Stimulated activated CD4-positive, alpha-beta T cell treated with anti-CD3 and anti-CD28 coated beads, Interleukin-12 subunit alpha, Interleukin-12 subunit beta, amount 100 ng/mL, for 24 hours (primary cell): Measurements from ENCODE around the gene HSPA5.
"Not testable (repeated sequence)": the region's sequence is repeated elsewhere in the genome, so short reads cannot be mapped to it uniquely, and the experiment has no call there.

ENCODE experiments used
- DNase-seq, 2 experiments: peaks; one replicate each; pipeline ENCODE4 v3.0.0-alpha.2; 2020; ENCODE audit warnings: low read depth in 2 of 2

HSPA5 gene

DNA sequence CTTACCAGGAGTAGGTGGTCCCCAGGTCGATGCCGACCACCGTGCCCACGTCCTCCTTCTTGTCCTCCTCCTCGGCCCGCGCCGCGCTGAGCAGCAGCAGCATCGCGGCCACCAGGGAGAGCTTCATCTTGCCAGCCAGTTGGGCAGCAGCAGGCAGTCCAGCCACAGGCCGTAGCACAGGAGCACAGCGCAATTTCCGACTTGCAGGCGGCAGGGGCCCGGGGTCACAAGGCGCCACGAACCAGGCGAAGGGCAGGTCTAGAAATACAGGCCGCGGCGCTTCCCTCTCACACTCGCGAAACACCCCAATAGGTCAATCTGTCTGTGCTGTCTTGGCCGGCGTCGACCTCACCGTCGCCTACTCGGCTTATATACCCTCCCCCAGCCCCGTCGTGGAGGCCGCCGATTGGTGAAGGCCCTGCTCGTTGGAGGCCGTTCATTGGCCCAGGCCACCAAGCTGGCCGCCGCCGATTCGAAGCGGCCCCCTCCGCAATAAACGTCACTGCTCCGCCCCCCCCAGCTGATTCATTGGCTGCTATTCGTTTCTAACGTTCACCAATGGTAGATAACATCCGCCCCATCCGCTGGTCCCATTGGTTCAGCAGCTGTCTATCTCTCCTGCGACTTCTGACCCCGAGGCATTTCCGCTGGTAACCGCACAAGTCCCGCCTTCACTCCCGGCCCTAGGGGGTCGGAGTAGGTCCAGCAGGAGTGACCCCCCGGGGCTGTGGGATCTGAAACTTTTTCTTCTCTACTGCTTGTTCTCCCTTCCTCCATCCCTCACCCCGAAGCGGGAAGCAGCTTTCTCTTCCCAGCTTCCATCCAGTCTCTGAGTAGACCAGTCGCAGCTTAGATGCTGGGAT, at the start of gene HSPA5:
HSPA5 (minus strand) TSS at position 344 of the 863 bp plus-strand sequence; CDS start at position 127, 217 bp downstream.
- DNase-seq = peak; percentile 99 to 100

DNA sequence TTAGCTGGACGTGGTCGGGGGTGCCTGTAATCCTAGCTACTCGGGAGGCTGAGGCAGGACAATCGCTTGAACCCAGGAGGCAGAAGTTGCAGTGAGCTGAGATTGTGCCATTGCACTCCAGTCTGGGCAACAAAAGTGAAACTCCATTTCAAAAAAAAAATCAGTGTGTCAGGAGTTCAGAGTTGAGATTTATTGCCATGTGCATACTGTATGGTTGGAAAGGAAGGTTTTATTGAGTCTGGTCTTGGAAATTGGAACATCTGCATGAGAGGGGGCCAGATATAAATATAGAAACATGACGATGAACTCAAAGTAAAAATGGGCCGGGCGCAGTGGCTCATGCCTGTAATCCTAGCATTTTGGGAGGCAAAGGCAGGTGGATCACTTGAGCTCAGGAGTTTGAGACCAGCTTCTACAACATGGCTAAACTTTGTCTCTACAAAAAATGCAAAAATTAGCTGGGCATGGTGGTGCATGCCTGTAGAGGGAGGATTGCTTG, 45.8 kb upstream of the HSPA5 start:
- not testable (repeated sequence) for DNase-seq

DNA sequence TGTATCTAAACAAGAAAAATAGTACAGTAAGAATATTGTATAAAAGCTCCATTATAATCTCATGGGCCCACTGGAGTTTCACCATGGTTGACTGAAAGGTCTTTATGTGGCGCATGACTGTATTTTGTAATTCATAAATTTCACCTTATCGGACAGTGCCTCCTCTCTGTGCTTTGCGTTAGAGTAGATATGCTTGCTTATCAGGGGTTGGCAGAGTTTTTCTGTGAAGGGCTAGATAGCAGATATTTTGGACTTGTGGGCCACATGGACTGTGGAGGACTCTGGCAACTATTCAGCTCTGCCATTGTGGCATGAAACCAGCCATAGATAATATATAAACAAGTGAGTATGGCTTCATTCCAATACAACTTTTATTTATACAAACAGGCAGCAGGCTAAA, 43.7 kb upstream of the HSPA5 start:
- DNase-seq = no peak

DNA sequence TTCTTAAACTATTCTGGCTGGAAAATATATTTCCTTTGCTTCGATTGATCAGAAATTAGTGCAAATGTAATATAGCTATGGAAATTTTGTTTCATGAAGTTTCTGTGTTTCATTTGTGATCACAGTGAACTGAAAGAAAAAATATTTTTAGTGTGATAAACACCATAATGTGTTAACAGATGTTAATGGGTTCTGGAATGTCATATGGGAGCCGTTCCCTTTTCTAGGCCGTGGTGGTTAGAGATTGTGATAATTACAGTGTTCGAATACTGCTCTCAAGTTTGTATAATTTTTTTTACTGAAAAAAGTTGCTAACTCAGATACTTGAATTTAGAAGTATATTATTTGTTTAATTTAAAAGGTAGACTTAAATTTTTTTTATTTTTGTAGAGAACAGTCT, 39.8 kb upstream of the HSPA5 start:
- DNase-seq = no peak

DNA sequence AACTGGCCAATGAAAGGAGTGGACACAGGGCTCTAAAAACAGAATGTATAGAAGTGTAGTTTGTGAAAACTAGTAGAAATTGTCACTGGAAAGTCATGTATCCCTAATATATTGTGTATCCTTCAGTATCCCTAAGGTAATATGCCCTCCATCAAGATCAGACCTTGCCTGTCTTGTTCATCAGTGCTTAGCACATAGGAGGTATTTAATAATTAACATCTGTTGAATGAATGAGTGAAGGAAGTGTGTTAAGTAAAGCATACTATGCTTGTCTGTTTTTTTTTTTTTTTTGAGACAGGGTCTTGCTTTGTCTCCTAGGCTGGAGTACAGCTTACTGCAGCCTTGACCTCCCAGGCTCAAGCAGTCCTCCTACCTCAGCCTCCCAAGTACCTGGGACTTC, 36.3 kb upstream of the HSPA5 start:
- DNase-seq = no peak

DNA sequence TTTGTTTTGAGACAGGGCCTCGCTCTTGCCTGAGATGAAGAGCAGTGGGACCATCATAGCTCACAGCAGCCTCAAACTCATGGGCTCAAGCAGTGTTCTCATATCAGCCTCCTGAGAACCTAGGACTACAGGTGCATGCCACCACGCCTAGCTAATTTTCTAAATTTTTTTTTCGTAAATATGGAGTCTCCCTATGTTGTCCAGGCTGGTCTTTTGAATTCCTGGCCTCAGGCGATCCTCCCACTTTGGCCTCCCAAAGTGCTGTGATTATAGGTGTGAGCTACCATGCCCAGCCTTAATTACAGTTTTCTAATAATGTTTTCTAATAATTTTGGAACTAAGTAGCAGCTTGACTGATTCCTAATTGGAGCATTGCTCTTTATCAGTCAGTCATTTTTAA, 35.6 kb upstream of the HSPA5 start:
- DNase-seq = no peak

DNA sequence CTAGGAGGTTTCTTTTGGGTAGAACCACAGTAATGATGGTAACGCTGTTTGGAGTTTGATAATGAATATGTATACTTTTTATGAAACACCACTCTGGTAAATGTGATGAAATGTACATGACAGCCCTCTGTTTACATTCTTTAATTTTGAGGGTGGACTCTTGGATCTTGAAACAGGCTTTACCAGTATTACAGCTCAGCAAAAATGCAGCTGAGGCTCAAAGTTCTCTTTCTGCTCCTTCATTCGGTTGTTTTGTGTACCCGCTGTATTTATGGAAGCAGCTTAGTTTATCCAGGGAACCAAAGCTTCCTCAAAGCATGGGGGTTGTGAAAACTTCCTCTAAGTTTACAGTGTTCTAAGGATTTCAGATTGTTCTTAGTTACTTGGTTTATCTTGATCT, 31.6 kb upstream of the HSPA5 start:
- DNase-seq = no peak

DNA sequence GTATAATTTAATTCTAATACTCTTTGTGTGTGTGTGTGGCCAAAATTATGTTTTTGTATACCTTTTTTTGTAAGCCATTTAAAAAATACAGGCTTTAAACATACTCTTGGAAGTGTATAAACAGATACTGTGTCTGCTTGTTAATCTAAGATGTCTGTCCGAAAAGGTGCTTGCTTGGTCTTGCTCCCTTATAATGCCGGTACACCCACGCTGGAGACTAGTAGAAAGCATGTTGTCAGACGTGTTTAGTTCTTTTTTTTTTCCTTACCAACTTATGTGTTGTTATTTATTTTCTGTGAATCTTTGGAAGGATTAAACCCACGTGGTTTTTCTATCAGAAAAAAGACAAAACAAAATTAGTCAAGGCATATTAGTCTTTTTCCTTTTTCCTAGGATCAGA, 29.9 kb upstream of the HSPA5 start:
- DNase-seq = no peak

DNA sequence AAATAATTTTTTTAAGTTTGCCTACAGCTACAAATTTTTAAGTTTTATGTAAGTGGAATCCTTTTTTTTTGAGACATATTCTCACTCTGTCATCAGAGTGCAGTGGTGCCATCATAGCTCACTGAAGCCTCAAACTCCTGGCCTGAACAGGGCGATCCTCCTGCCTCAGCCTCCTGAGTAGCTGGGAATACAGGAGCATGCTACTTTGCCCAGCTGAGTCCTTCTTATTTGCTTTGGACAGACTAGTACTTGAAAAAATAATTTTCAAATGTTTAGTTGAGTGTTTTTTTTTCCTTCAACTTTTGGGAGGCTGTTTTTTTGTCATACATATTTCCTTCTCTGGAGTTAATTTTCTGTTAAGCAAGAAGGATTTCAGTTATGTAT, 27.9 kb upstream of the HSPA5 start:
- DNase-seq = no peak

DNA sequence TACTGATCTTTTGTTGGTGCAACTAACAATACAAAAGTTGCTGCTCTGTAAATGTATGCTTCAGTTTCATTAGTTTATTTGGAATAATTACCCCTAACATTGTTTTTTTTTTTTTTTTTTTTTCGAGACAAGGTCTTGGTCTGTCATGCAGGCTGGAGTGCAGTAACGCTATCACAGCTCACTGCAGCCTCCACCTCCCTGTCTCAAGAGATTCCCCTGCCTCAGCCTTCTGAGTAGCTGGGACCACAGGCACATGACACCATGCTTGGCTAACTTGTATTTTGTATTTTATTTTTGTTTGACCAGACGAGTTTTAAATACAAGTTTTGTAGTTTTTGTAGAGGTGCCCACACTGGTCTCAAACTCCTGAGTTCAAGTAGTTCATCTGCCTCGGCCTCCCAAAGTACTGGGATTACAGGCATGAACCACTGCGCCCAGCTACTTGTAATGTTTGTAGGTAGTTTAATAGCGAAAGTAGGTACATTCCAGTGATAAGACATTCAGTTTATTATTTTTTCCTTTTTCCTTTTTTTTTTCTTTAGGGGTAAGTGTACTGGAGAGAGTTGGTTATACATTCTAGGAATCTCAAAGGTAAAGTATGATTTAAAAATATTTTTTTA, 27.4 kb upstream of the HSPA5 start:
- no peak for DNase-seq

DNA sequence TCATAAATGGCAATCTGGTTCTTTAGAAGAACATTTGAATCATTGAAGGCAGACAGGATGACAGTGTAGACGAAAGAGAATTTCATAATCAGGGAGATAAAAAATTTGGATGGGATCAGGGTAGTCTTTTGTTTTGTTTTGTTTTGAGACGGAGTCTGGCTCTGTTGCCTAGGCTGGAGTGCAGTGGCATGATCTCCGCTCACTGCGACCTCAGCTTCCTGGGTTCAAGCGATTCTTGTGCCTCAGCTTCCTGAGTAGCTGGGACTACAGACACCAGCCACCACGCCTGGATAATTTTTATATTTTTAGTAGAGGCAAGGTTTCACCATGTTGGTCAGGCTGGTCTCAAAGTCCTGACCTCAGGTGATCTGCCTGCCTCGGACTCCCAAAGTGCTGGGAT, 22.9 kb upstream of the HSPA5 start:
- not testable (repeated sequence) for DNase-seq

DNA sequence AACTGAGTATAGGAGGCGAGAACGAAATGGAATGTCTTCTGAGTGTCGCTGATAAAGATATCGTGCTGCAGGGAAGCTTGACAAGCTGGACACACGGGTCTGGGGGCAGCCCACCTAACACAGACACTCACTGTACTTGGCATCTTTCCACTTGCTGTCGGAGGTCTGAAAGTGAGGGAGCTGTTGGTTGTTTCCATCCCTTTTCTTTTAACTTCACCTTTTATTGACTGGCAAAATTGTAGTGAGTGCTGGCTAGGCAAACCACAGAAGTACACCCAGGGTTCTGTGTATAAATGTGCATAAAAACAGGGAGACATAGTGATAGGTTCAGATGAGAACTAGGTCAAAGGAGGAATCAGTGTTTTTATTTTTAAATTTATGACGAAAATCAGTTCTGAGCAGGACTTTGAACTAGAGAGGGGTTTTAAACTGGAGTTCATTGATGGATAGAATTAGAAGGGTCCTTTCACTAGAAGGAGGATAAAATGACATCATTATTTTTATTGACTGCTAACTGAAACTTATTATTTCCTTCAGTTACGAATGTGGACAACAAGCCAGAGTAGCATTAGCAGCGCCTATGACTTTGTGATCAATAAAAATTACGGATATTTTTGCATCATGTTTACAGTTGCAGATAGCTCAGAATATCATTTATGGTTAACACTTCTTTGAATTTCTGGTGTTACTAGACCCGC, 21.3 kb upstream of the HSPA5 start:
- no peak for DNase-seq

DNA sequence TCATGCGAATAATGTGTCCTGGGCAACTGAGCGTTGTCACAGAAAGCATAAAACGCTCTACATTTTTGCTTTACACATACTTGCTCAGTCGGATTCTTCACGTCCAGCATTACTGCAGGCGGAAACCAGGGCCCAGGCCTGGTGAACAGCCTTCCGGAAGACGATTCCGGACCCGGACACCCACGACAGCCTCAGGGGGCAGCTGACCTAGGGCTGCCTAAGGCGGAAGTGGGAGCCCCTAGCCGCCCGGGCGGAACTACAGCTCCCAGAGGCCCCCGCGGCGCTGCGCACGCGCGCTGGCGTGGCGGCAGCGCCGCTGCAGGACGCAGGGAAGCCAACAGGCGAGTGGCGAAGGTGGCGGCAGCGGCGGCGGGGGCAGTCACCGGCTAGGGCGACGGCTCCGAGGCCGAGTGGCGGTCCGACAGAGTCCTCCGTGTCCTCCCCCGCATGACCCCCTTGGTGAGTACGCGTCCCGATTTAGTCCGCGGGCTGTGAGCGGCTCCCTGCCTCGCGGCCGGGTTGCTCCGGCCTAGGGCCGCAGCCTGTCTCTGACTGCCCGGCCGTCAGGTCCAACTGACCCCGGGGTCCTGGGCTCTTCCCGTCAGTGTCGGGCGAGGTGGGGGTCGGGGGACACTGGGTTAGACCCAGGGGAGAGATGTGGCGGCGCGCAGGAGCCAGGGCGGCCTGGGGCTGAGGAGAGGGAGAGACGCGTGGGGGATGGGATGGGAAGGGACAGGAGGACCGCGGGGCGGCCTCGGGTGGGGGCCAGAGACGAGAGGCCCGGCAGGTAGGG, 20.6 kb upstream of the HSPA5 start, which contains the start of gene GAPVD1:
GAPVD1 (plus strand) TSS at position 326 of the 793 bp plus-strand sequence. CDS start 37,096 bp downstream, outside the sequence.
- peak; percentile 76 to 84 for DNase-seq

DNA sequence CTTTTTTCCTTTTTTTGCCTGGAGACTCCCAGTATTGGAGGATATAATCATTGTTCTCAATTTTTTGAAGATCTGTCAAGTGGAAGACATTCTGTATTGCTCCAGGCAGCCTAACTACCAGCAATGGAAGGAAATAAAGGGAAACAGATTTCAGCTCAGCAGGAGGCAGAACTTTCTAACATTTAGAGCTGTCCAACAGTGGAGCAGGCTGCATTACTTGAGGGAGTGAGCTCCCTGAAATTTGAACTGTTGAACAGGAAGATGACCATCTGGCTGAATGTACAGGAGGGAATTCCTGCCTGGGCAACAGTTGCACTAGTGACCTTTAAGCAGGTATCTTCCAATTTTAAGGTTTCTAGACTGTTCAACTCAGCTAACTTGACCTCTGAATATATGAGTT, 19.4 kb upstream of the HSPA5 start:
- no peak for DNase-seq

DNA sequence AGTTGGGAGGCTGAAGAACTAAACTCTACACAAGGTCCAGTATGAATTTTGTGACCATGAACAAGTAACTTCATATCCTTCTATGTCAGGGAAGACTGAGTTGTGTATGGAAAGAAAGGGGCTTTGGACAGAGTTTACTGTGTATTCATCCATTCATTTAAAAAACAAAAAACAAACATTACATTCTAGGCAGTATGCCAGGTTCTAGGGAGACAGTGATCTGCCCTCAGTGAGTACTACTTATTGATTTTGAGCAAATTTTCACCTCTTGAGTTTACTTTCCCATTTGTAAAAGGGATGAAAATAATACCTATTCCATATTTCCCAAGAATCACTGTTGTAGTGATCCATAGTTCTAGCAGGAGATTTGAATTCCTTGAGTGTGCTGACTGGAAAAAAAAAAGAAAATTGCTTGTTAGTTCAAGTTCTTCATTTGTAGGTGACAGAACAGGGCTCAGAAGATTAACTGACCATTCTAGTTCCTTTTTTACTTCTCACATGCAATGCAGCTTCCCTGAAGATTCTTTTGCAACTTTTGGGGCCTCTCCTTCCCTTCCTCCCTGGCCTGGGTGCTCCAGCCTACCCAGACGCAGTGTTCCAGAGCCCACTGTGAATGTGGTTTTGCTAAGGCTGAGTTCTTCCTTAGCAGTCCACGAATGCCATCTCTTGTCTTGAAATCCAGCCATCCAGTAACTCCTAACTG, 17.8 kb upstream of the HSPA5 start:
- DNase-seq = no peak

DNA sequence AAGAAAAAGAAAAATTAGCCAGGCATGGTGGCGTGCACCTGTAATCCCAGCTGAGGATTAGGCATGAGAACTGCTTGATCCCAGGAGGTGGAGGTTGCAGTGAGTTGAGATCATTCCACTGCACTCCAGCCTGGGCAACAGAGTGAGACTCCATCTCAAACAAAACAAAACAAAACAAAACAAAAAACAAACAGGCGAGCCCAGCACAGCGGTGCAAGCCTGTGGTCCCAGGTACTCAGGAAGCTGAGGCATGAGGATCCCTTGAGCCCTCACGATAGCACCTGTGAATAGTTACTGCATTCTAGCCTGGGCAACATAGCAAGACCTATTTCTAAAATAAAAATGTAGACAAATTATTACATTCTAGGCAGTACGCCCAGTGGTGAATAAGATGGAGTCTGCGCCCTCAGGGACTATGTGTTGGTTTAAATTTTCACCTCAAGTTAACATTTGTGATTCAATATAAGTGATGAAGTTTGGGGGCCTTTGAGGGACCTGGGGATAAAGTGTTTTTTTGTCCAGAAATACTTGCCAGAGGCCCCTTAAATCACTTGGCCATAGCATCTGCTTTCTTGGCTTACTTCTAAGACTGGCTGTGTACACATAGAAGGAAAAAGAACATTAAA, 17.1 kb upstream of the HSPA5 start:
- no peak for DNase-seq

DNA sequence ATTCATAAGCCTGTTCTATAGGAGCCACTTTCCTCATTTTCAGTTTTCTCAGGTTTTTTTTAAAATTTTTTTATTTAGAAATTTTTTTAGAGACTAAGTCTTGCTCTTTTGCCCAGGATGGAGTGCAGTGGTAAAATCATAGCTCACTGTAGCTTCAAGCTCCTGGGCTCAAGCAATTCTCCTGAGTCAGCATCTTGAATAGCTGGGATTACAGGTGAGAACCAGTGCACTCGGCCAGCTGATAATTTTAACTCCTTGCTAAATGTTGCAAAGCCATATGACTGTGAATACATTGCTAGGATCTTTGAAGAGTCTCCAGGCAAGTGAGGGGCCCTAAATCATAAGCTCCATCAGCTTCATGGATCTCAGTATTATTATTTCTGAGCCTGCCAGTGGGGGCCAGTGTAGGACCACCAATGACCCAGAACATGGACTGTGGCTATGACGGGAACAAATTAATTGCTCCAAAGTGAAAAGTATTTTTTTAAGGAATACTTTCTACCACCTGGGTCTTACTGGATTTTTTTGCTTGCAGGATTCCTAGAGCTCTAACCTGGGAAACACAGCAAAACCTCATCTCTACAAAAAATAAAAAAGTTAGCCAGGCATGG, 14.7 kb upstream of the HSPA5 start:
- DNase-seq = no peak

DNA sequence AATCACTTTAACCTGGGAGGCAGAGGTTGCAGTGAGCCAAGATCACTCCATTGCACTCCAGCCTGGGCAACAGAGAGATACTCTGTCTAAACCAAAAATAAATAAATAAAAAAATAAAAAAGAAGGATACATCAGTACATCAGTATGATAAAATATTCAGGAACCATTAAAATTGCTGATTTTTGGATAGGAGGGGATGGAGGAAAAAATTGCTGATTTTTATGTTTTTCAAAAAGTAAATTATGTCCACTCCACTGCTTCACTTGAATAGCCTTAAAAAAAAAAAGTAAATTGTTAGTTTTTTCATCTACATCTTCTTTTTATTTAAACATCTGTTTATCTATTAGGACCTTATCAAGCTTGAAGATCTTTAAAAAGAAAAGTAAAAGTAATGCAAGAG, 13.1 kb upstream of the HSPA5 start:
- no peak for DNase-seq

DNA sequence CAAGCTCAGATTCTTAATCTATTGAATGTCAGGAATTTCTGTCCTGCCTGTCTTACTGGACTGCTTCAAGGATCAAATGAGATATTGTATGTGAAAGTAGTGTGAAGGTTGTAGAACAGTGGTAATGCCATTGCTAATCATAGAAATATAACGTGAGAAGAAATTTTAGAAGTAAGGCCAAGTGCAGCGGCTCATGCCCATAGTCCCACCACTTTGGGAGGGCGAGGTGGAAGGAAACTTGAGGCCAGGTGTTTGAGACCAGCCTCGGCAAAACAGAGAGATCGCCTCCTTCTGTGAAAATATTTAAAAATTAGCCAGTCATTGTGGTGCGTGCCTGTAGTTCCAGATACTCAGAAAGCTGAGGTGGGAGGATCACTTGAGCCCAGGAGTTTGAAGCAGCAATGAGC, 5.1 kb upstream of the HSPA5 start:
- no peak for DNase-seq

DNA sequence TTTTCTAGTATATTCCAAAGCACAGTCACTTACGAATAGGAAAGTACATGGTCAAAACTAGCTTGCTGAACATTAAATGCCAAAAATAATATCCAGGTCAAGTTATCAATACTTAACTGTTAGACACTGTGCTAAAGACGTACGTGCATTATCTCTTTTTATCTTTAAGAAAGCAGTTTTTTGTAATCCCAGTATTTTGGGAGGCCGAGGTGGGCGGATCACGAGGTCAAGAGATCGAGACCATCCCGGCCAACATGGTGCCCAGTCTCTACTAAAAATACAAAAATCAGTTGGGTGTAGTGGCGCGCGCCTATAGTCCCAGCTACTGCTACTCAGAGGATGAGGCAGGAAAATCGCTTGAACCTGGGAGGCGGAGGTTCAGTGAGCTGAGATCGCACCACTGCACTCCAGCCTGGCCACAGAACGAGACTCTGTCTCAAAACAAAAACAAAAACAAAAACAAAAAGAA, 2.7 kb upstream of the HSPA5 start:
- DNase-seq = no peak
